NOMO-1 treated with DMSO at 0.1 percent for 48 hours (cell line): ENCODE measurements around the gene SH3RF3.

Experiments used
- DNase-seq: peaks from one replicate; lab custom pipeline; 2025; ENCODE audit not compliant: unreplicated experiment; lab: John Stamatoyannopoulos, UW

Gene SH3RF3

GRCh38 chr2:109428281-109428680 is 299.3 kb downstream of the SH3RF3 start:
- DNase-seq = peak; percentile 31

DNA sequence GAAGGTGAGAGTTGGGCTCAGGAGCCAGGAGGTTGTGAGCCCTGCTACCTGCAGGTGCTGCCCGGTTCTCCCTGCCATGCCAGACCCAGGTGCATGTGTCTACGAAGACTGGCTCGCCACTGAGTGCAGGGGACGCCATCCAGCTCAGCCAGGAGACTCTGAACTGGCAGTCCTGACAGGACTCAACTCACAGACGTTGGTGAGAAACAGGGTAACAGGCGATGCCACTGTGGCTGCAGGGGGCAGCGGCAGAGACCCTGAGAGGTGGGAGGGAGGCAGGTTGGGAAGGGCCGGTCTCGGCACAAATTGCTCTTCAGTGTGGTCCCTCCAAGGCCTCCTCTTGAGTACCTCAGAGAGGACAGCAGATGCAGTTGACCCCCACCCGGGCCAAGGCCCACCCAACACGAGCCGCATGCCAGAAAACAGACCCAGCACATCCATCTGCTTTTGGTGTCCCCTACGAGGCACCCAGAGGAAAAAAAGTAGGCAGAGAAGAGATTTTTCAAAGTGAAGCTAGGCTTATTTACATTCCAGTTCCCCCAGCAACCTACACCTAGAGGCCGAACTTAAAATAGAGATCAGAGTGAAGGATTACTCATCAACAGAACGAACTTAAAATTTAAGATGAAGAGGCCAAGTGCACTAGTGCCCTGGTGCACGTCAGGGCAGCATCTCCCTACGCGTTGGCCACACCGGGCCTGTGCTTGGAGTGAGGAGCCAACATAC is 300.0 kb downstream of the SH3RF3 start:
- DNase-seq = no peak

DNA sequence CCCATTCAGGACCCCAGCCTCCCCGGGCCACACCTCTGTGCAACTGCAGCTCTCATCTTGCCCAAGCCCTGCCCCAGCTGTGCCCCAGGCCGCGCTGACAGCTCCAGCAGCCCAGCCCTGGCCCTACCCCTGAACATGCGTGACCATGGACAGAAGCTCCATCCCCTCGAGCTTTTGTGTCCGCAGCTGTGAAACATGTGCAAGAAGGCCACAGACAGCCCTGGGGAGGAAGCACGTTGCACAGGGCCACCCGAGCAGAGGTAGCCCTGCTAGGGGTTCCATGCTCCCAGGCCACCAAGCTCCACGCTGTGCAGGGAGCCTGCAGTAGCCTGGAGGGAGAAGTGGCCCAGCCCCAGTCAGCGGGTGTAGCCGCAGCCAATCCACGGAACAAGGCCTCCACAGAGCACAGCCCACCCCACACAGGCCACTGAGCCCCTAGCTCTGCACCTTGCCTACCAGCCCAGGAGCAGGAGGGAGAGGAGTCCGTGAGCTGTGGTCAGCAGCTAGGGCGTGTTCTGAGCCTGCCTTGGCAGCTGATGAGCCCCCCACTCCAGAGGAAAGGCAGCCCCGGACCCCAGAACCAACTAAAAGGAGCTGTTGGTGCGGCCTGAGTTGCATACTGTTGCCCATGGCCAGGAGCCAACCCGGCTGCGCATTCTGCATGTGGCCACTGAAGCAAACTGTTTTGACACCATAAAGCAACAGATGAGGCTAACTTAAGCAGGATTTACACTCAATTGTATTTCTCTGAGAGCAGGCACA is 300.7 kb downstream of the SH3RF3 start:
- no peak for DNase-seq

DNA sequence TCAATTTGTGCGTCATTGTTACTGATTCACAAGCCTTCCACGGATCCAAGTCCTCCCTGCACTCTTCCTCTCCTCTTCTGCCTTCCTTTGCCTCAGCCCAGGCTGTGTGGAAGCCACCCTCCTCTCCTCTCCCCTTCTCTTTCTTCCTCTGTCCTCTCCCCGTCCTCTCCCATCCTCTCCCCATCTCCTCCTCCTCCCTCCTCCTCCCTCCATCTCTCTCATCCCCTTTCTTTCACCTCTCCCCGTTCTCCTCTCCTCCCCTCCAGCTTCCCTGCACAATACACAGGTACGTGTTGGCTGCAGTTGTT is 301.3 kb downstream of the SH3RF3 start:
- DNase-seq = no peak

DNA sequence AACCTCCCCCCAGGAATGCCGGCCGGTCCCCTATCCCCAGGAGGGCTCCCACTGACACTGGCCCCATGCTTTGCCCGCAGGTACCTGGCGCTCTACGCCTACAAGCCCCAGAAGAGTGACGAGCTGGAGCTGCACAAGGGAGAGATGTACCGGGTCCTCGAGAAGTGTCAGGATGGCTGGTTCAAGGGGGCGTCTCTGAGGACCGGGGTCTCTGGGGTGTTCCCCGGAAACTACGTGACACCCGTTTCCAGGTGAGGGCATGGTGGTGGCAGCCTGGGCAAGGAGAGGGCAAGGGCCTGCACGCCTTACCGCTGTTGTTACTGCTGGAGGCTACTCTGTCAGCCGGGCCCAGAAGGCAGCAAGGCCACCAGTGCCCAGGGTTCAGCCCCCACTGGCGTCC is 303.4 kb downstream of the SH3RF3 start:
- no peak for DNase-seq

DNA sequence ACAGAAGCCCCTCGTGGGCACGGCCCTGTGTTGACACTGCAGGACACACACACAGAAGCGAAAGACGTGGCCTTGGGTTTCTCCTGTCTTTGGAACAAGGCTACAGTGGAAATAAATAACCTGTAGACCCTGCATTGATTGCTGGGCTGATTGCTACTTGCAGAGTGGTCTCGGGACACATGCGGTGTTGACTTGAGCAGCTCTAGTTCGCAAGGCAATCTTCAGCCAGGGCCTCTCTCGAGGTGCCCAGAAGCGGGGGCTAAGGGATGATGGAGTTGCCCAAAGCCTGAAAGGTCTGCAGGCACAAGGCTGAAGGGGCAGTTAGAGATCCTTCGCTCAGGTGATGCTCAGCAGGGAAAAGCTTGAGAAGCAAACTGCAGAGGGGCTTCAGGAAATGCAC is 304.5 kb downstream of the SH3RF3 start:
- no peak for DNase-seq

GRCh38 chr2:109433926-109434325 is 304.9 kb downstream of the SH3RF3 start:
- DNase-seq = no peak

- no peak for DNase-seq
Observed at GRCh38 chr2:109434351-109434750, 305.3 kb downstream of the SH3RF3 start.

GRCh38 chr2:109435066-109435690 is 306.2 kb downstream of the SH3RF3 start:
- no peak for DNase-seq

GRCh38 chr2:109435901-109436598 is 307.0 kb downstream of the SH3RF3 start:
- no peak for DNase-seq

- no peak for DNase-seq
Observed at GRCh38 chr2:109436610-109437225, 307.7 kb downstream of the SH3RF3 start.

DNA sequence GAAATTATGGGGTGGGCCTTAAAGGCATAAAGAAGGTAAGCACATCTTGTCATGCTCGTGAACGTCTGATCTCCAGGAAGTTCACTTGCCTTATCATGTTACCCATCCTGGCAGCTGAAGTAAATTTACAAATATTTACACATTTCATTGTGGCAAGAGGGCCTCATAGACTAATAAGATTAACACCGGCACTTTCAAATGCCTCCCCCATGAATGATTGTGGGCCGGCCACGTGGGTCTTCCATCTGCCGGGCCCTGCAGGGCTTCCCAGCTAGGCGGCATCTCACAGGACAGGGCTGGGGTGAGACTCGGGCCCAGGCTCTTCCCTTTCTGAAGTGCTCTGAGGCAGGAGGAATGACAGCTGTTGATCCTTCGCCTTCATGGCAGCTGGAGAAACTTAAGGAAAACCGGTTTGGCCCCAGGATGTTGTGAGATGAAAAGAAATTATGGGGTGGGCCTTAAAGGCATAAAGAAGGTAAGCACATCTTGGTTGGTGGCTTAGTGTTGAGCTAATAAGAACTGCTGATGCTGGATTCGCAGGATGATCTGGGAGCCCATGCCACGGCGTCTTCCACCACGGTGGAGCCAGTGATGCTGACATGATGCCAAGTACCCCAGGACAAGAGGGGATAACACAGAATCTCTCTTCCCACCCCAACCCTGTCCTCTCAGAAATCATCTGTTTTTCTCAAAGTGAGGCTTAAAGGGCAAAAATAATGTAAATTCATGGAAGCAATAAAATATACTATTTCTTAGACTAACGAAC is 308.5 kb downstream of the SH3RF3 start:
- no peak for DNase-seq

DNA sequence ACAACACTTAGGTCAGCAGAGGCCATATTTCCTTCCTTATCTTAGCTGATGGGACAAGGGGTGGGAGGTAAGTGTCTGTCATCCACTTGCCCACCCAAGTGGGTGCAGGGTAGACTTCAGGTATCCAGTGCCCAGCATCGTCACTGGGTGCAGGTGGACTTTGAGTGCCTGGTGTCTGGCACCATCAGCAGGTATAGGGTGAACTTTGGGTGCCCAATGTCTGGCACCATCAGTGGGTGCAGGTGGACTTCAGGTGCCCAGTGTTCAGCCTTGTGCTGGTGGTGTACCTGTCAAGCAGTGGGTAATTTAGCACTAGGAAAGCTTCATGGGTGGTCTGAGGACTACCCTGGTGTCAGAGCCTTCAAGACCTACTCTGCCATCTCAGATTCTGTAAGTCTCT is 309.1 kb downstream of the SH3RF3 start:
- DNase-seq = no peak

DNA sequence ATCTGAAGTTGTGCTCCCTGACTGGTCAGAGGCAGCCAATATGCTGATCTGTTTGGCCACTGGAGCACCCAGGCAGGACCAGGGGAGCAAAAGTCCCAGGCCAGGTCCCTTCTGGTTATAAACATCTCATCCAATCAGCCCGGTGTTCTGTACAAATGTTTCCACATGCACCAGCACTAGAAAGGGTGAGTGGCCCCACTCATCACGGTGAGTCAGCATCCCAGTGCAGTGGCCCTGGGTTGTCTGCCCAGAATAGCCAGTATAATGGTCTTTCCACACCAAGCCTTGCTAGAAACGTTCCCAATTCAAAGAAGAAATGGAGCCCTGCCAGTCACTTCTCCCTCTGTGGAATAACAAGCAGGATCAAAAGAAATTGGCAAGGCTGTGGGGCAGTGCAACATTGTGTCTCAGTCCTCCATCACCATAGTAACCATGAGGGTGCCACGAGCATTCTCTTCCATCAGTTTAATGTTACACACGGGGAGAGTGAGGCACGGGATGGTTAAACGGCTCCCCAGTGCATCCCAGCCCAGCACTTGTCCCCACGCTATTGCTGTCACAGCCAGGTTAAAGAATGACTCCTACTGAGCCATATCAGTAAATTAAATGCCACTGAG is 309.9 kb downstream of the SH3RF3 start:
- no peak for DNase-seq

DNA sequence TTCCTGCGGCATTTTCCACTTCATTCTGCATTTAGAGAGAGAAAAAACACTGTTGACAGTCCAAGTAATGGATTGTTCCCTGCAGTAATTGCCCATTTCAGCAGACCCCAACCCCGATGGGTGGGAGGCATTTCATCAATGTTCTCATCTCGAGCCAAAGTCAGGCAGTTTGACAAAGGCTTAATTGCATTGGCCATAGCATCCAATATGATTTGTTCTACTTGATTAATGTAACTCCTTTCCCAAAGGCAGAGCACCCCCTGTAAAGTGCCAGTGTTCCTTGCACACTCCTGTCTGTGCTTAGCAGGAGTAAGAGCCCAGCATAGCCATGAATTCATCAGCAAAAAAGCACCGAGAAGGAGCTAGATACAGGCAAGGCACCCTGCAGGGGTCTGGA is 310.4 kb downstream of the SH3RF3 start:
- DNase-seq = no peak

- DNase-seq = no peak
Observed at GRCh38 chr2:109439986-109440385, 311.0 kb downstream of the SH3RF3 start.

DNA sequence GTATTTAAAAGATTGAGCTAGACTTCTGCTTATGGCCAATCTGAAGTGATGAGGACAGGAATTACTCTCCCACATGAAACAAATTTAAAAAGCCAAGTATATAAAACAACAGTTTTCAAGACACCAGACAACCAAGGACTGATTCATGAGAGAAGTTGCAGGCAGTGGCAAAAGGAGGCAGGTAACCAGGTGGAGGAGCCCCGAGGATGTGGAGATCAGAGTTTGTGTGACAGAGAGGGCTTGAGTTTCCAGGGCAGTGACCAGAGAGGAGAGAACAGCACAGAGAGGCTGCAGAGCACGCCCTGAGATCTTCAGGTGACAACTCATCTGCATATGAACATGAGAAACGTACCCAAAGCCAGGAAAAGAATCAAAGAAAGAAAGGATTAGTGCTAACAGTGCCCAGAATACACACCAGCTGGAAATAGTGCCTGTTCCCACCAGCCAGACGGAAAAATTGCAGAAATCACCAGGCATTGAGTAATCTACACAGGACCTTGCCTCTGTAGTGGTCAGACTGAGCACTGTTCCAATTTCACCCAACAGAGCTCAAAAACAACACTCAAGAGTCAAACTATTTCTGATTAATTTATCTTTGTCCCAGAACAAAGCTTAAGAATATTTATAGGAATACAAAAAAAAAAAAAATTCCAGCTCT is 311.6 kb downstream of the SH3RF3 start:
- no peak for DNase-seq

DNA sequence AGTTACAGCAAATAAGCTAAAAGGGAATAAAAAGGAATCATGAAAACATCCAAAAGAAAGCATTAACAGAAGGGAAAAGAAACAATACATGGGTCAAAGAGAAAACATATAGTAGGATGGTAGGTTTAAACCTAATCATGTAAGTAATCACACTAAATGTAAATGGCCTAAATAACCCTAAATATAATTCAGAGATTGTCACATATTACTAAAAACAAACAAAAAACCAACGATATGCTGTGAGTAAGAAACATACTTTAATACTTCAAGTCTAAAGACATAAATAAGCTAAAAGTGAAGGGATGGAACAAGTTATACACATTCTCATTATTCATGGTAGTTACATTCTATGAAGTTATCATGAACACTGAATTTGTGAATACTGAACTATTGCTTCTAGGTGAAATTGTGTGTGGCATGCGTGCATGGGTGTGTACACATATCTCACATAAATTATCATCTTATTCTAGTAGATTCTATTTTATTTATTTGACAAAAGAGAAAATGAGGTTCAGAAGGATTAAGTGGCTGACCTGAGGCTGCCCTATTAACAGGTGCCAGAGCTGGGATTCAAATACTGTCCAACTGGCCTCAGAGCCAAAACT is 313.8 kb downstream of the SH3RF3 start:
- no peak for DNase-seq

GRCh38 chr2:109444916-109445315 is 315.9 kb downstream of the SH3RF3 start:
- DNase-seq = no peak
